ENCODE measurements around the gene SSTR3.

SSTR3 gene

DNA sequence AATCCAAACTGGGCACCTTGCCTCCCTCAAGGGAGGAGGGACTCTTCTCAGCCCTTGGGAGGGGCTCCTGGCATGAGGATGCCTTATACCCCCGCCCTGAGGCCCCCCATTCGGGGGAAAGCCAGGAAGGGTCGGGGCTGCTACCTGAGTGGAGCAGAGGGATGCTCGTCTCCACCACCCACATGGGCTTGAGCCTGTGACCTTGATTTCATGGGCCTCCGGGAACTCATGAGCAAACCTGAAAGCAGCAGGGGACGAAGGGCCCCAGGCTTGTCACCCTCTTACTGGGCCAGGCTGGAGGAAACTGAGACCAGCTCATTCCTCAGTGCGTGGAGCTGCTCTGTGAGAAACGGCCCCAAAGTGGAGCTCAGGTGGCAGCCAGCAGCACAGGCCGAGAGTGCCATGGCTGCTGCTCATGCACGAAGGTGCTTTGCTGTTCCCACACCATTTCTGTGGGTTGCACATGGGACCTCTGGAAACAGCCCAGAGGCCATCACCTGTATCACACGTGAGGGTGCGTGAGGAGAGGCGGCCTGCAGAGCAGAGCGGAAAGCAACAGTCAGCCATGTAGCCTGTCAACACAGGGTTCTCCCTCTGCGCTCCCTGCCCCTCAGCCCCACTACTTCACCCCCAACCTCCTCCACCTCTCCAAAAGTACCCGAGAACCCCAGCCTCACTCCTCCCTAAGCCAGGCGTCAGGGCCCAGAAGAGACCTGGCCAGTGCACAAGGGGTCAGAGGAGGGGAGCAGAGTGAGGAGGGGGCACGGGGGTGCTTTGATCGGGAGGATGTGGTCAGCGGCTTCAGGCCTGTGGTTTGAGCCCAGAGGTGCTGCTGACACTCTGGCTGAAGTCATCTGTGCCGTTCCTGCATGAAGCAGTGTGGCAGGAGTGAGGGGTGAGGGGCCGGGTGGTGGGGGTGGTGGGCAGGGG lies 48.4 kb downstream of the SSTR3 start:
- DNase-seq = no peak

DNA sequence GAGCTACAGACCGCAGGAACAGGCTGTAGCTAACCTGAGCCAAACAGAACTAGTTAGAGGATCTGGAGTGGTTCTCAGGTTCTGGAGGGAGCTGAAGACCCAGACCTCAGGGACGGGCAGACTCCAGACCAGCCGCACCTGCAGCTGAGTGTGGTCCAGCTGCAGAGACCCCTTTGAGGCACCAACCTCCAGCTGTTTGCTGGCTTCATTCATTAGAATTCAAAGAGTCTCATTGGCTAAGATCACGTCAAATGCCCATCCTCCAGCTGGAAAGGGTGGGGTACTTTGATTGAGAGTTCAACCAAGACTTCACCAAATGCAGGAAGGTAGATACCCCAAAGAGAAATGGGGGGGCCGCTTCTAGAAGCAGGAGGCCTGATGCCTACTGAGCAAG lies 49.2 kb downstream of the SSTR3 start:
- DNase-seq = no peak

DNA sequence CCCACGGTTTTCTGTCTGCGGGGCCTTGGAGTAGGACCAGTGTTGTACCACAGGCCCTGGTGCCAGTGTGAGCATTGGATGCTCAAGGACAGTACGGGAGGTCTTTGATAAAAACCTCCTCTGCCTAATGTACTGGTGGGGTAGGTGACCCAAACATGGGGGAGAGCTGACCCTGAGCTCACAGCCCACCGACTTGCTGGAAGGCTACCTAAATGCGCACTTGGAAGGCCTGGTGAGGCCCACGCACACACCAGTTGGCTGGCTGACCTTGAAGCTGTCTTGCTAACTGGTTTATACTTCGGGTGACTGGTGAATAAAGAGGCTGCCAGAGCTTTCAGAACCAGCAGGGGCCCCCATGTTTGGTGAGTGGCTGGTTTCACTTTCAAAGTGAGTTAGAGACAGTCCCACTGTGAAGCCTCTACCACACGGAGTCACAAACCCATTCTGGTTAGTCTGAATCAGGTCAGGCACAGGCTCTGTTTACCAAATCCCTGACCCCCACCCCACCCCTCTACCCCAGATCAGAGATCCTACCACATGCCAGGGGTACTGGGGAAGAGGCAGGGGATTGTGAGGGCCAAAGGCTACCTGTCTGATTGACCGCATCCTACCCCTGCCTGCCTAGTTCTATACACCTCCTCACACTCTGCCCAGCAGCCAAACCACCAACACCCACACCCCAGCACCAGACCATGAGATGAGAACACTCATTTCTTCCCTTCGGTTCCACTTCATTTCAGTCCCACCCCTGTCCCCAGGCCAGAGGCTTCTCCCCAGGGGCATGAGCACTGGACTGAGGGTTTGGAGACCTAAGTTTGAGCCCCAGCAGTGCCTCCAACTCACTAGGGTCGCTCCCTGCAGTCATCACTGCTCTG lies 49.8 kb downstream of the SSTR3 start:
- DNase-seq = no peak

DNA sequence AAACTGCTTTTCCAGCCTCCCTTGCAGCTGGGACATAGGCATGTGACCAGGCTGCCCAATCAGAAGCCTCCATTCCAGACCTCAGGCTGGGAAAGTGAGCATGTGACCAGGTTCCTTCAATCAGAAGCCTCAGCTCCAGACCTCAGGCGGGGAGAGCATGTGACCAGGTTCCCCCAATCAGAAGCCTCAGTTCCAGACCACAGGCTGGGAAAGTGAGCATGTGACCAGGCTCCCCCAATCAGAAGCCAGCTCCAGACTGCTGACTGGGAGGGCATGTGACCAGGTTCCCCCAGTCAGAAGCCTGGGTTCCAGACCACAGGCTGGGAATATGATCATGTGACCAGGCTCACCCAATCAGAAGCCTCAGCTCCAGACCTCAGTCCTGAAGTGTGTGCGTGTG lies 50.8 kb downstream of the SSTR3 start:
- no peak for DNase-seq

DNA sequence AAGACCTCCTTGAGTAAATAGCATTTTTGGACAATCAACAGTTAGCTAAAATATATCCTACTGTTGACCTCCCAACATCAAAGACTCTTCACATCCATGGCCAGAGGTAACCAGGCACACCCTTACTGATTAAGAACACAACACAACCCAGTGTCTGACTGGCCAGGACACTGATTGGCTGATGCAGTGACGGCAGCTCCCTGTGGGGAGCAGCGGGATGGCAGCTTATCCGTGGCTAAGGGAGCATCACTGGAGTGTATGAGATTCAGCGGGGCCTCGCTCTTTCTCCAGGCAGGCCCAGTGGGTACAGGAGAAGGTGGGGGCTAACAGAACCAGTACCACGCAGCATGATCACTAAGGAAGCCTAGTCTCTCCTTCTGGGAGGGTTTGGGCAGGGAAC lies 52.2 kb downstream of the SSTR3 start:
- DNase-seq = no peak

DNA sequence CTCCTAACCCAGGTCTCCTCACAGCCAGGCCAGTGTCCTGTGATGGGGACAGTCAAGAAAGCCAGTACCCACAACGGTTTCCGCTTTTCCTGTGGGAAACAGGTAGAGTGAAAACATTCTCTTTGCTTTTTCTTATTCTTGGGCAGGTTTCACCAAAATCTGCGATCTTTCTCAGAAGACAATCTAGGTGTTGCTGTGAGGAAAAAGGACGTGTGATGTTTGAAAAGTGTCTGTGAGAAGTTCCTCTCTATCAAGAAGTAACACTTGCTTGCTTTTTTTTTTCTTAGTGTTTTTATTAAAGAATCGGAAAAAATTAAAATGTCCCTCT lies 53.4 kb downstream of the SSTR3 start:
- DNase-seq = no peak

DNA sequence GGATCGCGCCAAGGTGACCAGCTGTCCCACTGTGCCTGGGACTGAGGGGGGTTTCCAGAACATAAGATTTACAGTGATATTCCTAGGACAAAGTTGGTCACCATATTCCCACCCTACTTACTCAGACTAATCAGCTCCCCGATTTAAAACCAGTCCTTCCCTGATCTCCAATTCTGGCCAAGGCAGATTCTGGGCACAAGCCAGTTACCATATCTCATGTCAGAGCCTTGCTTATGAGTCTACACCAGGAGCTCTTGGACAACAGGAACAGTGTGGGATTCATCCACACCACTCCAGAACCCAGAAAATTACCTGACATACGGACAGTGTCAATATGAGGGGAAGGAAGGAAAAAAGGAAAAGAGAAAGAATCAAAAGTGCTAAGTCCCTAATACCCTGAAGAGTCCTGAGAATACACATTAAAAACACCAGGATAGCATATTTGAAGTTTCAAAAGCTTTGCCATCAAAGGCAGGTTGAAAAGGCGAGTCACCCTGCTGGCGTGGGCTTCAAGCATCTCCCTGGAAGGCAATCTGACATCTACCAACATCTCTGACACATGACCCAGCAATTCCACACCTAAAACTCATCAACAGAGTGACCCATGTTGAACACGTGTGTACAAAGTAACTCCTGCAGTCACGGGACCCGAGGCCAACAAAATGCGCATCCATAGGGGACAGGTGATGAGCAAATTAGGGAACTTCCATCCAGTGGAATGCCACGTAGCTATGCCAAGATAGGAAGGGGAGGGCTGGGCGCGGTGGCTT lies 54.6 kb downstream of the SSTR3 start:
- peak; percentile 54 for DNase-seq

DNA sequence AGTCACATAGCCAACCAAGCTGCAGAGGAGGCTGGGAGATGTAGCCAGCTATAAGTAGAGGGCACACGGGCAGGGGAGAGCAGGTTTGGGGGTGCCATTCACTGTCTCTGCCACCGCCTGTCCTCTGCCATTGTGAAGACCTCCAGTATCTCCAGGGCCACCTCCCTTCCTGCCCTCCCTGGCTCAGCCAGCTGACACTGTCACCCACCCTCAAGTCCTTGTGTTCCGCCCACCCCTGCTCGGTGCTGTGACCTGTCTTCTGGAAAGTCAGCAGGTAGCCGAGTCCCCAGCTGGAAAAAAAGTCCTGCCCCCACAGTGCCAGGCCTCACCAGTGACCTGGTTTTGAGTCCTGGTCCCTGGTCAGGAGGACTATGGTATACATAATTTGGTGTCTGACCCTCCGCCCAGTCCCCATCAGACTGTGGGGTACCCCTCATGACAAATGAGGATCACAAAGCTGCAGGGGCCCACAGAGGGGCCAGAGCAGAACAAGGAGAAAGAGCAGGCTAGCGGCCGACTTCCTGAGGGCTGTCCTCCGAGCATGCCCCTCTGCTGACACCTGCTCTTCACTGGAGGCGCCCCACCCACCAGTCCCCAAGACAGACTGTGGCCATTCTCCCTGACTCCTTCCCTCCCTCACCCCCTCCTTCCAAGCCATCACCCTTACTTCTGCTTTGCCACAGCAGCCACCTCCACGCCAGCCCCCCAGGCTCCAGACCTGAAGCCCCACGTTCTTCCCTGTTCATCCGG lies 55.4 kb downstream of the SSTR3 start:
- no peak for DNase-seq

DNA sequence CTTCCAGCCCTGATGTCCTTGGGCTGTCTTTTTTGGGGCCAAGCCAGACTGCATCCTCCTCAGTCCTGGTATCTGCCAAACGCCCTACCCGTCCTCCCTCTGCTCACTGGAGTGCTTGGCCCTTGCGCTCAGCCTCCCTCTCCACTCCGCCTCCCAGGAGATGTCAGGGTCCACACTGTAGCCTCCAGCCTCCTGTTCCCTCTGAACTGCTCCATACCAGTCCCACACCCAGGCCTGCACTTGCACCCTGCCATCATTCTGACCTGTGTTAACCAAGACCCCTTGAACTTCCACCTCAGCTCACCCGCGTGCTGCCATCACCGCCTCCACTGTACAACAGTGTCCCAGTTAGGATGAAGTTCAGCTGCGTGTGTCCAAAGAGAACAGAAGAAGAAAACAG lies 56.3 kb downstream of the SSTR3 start:
- DNase-seq = no peak

DNA sequence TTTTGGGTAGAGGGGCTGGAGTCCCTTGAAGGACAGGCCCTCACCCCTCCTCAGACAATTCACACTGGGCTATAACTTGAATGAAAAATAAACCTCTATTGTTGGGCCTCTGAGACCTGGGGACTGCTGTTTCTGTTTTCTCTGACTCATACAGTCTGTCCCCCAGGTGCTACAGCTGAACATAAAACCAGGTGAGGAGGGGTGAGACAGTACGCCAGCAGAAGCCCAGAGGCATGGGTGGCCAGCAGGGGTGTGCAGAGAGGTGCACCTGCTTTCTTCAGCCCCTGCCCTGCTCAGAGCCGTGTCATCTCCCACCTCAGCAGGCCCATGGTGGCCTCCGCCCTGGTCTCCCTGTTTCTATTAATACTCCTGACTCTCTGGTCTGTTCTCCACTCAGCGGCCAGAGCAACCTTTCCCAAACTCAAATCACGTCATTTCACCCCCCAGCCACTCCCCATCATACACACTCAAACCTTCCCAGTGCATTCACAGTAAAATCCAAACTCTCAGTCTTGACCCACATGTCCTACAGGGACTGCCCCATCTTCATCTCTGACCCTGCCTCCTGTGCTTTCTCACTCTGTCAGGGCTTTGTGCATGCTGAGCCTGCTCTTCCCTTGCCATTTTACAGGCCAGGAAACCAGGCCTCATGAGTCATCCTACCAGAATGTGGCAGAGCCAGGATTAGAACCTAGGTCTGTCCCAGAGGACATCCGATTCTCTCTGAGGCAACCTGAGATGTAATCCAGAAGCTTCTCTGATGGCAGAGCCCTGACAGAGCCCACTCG lies 57.2 kb downstream of the SSTR3 start:
- no peak for DNase-seq
